A549 (cell line): Measurements from ENCODE around the gene PCNX1. TPM values are rescaled to one million over a fixed set of nuclear protein-coding genes. Genes with fewer than 3 reads are reported as not detected.

Experiments used
- ATAC-seq, 2 experiments: fragments of 200-7000 bp in 1 of 2; fragments of >200 bp in 1 of 2; cut with Nextera tagmentation in 1 of 2; cut with Tn5 transposase in 1 of 2; 3 replicates each; pipeline versions ENCODE4 v1.8.0 to v1.9.1; 2018 to 2020; ENCODE audit warnings: mild to moderate bottlenecking in 1 of 2, moderate library complexity in 1 of 2
- CTCF ChIA-PET: fragments of 300-600 bp; sonication (Branson Sonifier 250); formaldehyde crosslinking; extraction: SDS; loops from one replicate; lab custom pipeline; 2021; ENCODE audit warnings: antibody characterized with exemption, inconsistent platforms; lab: Yijun Ruan, JAX
- POLR2A ChIA-PET: fragments of 350-600 bp; formaldehyde crosslinking; extraction: SDS; loops from one replicate; lab custom pipeline; 2021; ENCODE audit warnings: antibody characterized with exemption, inconsistent platforms; lab: Yijun Ruan, JAX
- DNase-seq, 2 experiments: peaks; one replicate each; pipeline versions ENCODE4 v3.0.0 to v3.0.0-alpha.2; 2011 to 2016; ENCODE audit warnings: low read depth in 1 of 2, low spot score in 1 of 2
- FAIRE-seq: peaks from 2 replicates; lab custom pipeline; 2011; peaks lifted over from hg19 to GRCh38; lab: Jason Lieb, UNC
- H3K27ac ChIP-seq, 2 experiments: fragments of >200 bp; sonication (Bioruptor Twin); formaldehyde crosslinking; 3 replicates each; pipeline ENCODE4 v1.5.1; 2016 to 2017
- H3K4me1 ChIP-seq: fragments of >200 bp; sonication (Bioruptor Twin); formaldehyde crosslinking; 3 replicates; pipeline ENCODE4 v1.6.1; 2016
- H3K4me2 ChIP-seq: fragments of >200 bp; sonication (Bioruptor Twin); formaldehyde crosslinking; 3 replicates; pipeline ENCODE4 v1.6.1; 2016
- H3K4me3 ChIP-seq: fragments of >200 bp; sonication (Bioruptor Twin); formaldehyde crosslinking; 3 replicates; pipeline ENCODE4 v1.5.1; 2016
- H3K9me3 ChIP-seq: fragments of >200 bp; sonication (Bioruptor Twin); formaldehyde crosslinking; 3 replicates; pipeline ENCODE4 v1.6.1; 2016
- BHLHE40 ChIP-seq: IDR thresholded peaks from 2 replicates; pipeline ENCODE4 v1.6.1; 2012; ENCODE audit warnings: low read depth, low read length, inconsistent platforms
- CBX2 ChIP-seq: fragments of 200-600 bp; sonication (generic); IDR thresholded peaks from 2 replicates; pipeline ENCODE4 v1.6.1; 2016; ENCODE audit warnings: low read depth, mild to moderate bottlenecking, borderline replicate concordance
- CEBPB ChIP-seq, 2 experiments: fragments of >200 bp in 1 of 2; sonication (Bioruptor Twin) in 1 of 2; formaldehyde crosslinking in 1 of 2; IDR thresholded peaks; 2 replicates each; pipeline ENCODE4 v1.6.1; 2012 to 2016
- CHD2 ChIP-seq: fragments of 150-350 bp; IDR thresholded peaks from 2 replicates; pipeline ENCODE4 v1.6.1; 2014; ENCODE audit warnings: low read length; ENCODE audit not compliant: partially characterized antibody
- FOXS1 ChIP-seq: fragments of 250-450 bp; sonication (Bioruptor Pico); IDR thresholded peaks from 2 replicates; pipeline ENCODE4 v1.5.0; 2020; ENCODE audit warnings: mild to moderate bottlenecking, moderate library complexity
- GATA3 ChIP-seq: IDR thresholded peaks from 2 replicates; pipeline ENCODE4 v1.6.1; 2012; ENCODE audit warnings: borderline replicate concordance
- HOXB13 ChIP-seq: fragments of 250-450 bp; sonication (Bioruptor Pico); IDR thresholded peaks from 2 replicates; pipeline ENCODE4 v1.5.0; 2020; ENCODE audit warnings: low read depth, mild to moderate bottlenecking, moderate library complexity
- JUN ChIP-seq, 2 experiments: fragments of >200 bp; sonication (Bioruptor Twin); formaldehyde crosslinking; IDR thresholded peaks; 2 replicates in 1 of 2; 3 replicates in 1 of 2; pipeline ENCODE4 v1.6.1; 2016 to 2017
- MAFK ChIP-seq: fragments of 450-650 bp; IDR thresholded peaks from 2 replicates; pipeline ENCODE4 v1.6.1; 2014; ENCODE audit not compliant: partially characterized antibody
- MAZ ChIP-seq: fragments of 150-350 bp; IDR thresholded peaks from 2 replicates; pipeline ENCODE4 v1.6.1; 2014; ENCODE audit warnings: antibody characterized with exemption, low read depth, low read length, borderline replicate concordance
- NFE2L2 ChIP-seq: fragments of 150-350 bp; conservative IDR thresholded peaks from 2 replicates; pipeline ENCODE4 v1.6.1; 2014; ENCODE audit warnings: low read length
- NR3C1 ChIP-seq: fragments of >200 bp; sonication (Bioruptor Twin); formaldehyde crosslinking; IDR thresholded peaks from 3 replicates; pipeline ENCODE4 v1.6.1; 2017
- PHF8 ChIP-seq: fragments of 200-600 bp; sonication (generic); IDR thresholded peaks from 2 replicates; pipeline ENCODE4 v1.6.1; 2016; ENCODE audit warnings: low read depth, mild to moderate bottlenecking, antibody characterized with exemption, moderate library complexity, borderline replicate concordance
- POLR2A ChIP-seq: IDR thresholded peaks from 2 replicates; pipeline ENCODE4 v1.6.1; 2012; ENCODE audit warnings: mild to moderate bottlenecking, low read length
- RARB ChIP-seq: fragments of 250-450 bp; sonication (Bioruptor Pico); IDR thresholded peaks from 2 replicates; pipeline ENCODE4 v1.8.0; 2021; ENCODE audit warnings: mild to moderate bottlenecking, moderate library complexity
- SREBF2 ChIP-seq: fragments of 450-650 bp; IDR thresholded peaks from 2 replicates; pipeline ENCODE4 v1.6.1; 2014; ENCODE audit warnings: mild to moderate bottlenecking, moderate library complexity
- ZC3H11A ChIP-seq: fragments of 450-650 bp; IDR thresholded peaks from 2 replicates; pipeline ENCODE4 v1.6.1; 2014; ENCODE audit warnings: antibody characterized with exemption, mild to moderate bottlenecking
- ZNF302 ChIP-seq: fragments of 250-450 bp; sonication (Bioruptor Pico); IDR thresholded peaks from 2 replicates; pipeline ENCODE4 v1.9.0; 2021; ENCODE audit warnings: inconsistent platforms, mild to moderate bottlenecking, moderate library complexity
- ZSCAN20 ChIP-seq: fragments of 250-450 bp; sonication (Bioruptor Pico); IDR thresholded peaks from 2 replicates; pipeline ENCODE4 v1.8.0; 2022; ENCODE audit warnings: mild to moderate bottlenecking, moderate library complexity
- WGBS: methylation state at CpG from one replicate; pipeline ENCODE4 v1.1.6; 2017; ENCODE audit errors: missing lambda C conversion rate; 5-methylcytosine and 5-hydroxymethylcytosine counted together
- polyA plus RNA-seq, 4 experiments: library from polyadenylated mRNA; depleted of rRNA in 3 of 4; stranded (reverse); fragments of >200 nt; fragmentation: RNase III in 1 of 4; extraction: RNeasy Plus Mini Kit Qiagen cat#74134 plus additional on column Dnase treatment in 1 of 4; gene quantifications; 2 replicates in 3 of 4; 3 replicates in 1 of 4; pipeline ENCODE4 v1.2.3, GENCODE V29; 2011 to 2017
- TF ChIP-seq, protein P1 (sequence below): fragments of 150-350 bp; IDR thresholded peaks from 2 replicates; pipeline ENCODE4 v1.6.1; 2014; ENCODE audit warnings: low read depth, mild to moderate bottlenecking, low read length
- TF ChIP-seq, protein P2 (sequence below): fragments of 450-650 bp; IDR thresholded peaks from 2 replicates; pipeline ENCODE4 v1.6.1; 2014; ENCODE audit warnings: antibody characterized with exemption
- TF ChIP-seq, protein P3 (sequence below): fragments of 200-600 bp; sonication (generic); IDR thresholded peaks from 2 replicates; pipeline ENCODE4 v1.6.1; 2016; ENCODE audit warnings: antibody characterized with exemption, mild to moderate bottlenecking, moderate library complexity
- TF ChIP-seq, protein P4 (sequence below): fragments of 250-450 bp; sonication (Bioruptor Pico); IDR thresholded peaks from 2 replicates; pipeline ENCODE4 v1.5.0; 2020; ENCODE audit warnings: low read depth, mild to moderate bottlenecking, moderate library complexity
- TF ChIP-seq, protein P5 (sequence below): fragments of >200 bp; sonication (Bioruptor Twin); formaldehyde crosslinking; IDR thresholded peaks from 3 replicates; pipeline ENCODE4 v1.5.1; 2016

PCNX1 gene
- polyA plus RNA-seq, 2 of the 4 experiments (the other 2 are of a cell fraction): 10.4 to 45.0 TPM

DNA sequence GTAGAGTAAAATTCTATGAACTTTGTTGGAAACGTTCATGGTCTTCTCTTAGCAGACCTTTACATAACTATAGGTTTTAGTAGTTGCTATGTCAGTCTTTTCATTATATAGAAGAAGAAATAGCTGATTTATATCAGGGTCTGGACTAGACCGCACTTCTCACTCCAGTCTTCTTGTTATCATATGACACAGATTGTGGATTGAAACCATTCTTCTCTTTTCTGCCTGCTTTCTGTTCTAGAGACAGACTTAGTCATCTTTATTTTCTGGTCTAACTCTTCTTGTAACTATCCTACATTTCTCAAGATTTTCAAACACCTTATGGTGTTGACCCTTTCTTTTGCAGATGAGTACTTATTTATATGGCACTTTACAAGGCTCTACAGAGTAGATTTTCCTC is 55.7 kb downstream of the PCNX1 start:
- DNase-seq: no peak
- ATAC-seq: no peak
- H3K4me1 ChIP-seq: 0 out of 3 replicates have a peak, but pooled peaks cover 7% of the 10 kb centered on the region
- no peak overlapping the region for H3K4me3 ChIP-seq
- TF ChIP-seq POLR2A: no peak
- TF ChIP-seq, protein P1, sequence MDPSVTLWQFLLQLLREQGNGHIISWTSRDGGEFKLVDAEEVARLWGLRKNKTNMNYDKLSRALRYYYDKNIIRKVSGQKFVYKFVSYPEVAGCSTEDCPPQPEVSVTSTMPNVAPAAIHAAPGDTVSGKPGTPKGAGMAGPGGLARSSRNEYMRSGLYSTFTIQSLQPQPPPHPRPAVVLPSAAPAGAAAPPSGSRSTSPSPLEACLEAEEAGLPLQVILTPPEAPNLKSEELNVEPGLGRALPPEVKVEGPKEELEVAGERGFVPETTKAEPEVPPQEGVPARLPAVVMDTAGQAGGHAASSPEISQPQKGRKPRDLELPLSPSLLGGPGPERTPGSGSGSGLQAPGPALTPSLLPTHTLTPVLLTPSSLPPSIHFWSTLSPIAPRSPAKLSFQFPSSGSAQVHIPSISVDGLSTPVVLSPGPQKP: no peak
- TF ChIP-seq NR3C1: no peak
- TF ChIP-seq ZNF302 (CRISPR knock-in tag): no peak
- no peak for TF ChIP-seq ZC3H11A
- TF ChIP-seq BHLHE40: no peak
- TF ChIP-seq ZSCAN20 (CRISPR knock-in tag): no peak
- TF ChIP-seq, protein P2, sequence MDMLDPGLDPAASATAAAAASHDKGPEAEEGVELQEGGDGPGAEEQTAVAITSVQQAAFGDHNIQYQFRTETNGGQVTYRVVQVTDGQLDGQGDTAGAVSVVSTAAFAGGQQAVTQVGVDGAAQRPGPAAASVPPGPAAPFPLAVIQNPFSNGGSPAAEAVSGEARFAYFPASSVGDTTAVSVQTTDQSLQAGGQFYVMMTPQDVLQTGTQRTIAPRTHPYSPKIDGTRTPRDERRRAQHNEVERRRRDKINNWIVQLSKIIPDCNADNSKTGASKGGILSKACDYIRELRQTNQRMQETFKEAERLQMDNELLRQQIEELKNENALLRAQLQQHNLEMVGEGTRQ: no peak
- TF ChIP-seq HOXB13 (CRISPR knock-in tag): no peak
- TF ChIP-seq CHD2: no peak
- TF ChIP-seq, protein P3, sequence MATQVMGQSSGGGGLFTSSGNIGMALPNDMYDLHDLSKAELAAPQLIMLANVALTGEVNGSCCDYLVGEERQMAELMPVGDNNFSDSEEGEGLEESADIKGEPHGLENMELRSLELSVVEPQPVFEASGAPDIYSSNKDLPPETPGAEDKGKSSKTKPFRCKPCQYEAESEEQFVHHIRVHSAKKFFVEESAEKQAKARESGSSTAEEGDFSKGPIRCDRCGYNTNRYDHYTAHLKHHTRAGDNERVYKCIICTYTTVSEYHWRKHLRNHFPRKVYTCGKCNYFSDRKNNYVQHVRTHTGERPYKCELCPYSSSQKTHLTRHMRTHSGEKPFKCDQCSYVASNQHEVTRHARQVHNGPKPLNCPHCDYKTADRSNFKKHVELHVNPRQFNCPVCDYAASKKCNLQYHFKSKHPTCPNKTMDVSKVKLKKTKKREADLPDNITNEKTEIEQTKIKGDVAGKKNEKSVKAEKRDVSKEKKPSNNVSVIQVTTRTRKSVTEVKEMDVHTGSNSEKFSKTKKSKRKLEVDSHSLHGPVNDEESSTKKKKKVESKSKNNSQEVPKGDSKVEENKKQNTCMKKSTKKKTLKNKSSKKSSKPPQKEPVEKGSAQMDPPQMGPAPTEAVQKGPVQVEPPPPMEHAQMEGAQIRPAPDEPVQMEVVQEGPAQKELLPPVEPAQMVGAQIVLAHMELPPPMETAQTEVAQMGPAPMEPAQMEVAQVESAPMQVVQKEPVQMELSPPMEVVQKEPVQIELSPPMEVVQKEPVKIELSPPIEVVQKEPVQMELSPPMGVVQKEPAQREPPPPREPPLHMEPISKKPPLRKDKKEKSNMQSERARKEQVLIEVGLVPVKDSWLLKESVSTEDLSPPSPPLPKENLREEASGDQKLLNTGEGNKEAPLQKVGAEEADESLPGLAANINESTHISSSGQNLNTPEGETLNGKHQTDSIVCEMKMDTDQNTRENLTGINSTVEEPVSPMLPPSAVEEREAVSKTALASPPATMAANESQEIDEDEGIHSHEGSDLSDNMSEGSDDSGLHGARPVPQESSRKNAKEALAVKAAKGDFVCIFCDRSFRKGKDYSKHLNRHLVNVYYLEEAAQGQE: no peak
- TF ChIP-seq PHF8: no peak
- no peak overlapping the region for H3K27ac ChIP-seq
- H3K4me2 ChIP-seq: no peak overlapping the region
- POLR2A ChIA-PET: no interaction called here
- no peak for FAIRE-seq
- H3K9me3 ChIP-seq: no peaks in the 10 kb centered on the region
- CTCF ChIA-PET: no interaction called here
- 86% methylated on average over 2 of the region's 2 CpGs for WGBS

DNA sequence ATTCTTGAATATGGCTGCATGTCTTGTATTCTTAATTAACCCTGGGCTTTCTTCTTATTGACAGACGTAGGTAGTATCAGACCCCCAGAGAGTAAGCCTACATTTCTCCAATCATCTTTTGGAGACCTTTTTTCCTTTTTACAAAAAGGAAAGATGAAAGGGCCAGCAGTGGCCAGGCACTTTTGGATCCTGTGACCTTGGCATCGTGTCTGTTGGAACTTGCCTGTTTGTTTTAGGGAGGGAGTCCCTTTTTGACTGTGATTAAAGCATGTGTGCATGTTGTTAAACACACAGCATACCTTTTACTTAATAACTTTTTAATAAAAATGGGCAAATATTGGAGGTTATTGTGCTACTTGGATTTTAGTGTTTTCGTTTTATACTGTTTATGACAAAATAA is 57.2 kb downstream of the PCNX1 start:
- FAIRE-seq (no peak), ATAC-seq (no peak), DNase-seq (no peak)
- no peak overlapping the region for H3K4me3 ChIP-seq
- 0 out of 3 replicates have a peak, but pooled peaks cover 7% of the 10 kb centered on the region for H3K4me1 ChIP-seq
- WGBS: 80% methylated on average over 3 of the region's 3 CpGs
- POLR2A ChIA-PET: no interaction called here
- no peak overlapping the region for H3K27ac ChIP-seq
- TF ChIP-seq ZSCAN20 (CRISPR knock-in tag): no peak
- TF ChIP-seq NFE2L2: no peak
- TF ChIP-seq, protein P4, sequence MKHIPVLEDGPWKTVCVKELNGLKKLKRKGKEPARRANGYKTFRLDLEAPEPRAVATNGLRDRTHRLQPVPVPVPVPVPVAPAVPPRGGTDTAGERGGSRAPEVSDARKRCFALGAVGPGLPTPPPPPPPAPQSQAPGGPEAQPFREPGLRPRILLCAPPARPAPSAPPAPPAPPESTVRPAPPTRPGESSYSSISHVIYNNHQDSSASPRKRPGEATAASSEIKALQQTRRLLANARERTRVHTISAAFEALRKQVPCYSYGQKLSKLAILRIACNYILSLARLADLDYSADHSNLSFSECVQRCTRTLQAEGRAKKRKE (CRISPR knock-in tag): no peak
- no peak for TF ChIP-seq JUN (IDR thresholded peaks at IDR 0.05)
- no peak for TF ChIP-seq RARB (CRISPR knock-in tag)
- no peak for TF ChIP-seq SREBF2
- no peak for TF ChIP-seq ZNF302 (CRISPR knock-in tag)
- TF ChIP-seq FOXS1 (CRISPR knock-in tag): no peak
- TF ChIP-seq CEBPB (IDR thresholded peaks at IDR 0.05): no peak
- TF ChIP-seq GATA3: no peak
- TF ChIP-seq, protein P5, sequence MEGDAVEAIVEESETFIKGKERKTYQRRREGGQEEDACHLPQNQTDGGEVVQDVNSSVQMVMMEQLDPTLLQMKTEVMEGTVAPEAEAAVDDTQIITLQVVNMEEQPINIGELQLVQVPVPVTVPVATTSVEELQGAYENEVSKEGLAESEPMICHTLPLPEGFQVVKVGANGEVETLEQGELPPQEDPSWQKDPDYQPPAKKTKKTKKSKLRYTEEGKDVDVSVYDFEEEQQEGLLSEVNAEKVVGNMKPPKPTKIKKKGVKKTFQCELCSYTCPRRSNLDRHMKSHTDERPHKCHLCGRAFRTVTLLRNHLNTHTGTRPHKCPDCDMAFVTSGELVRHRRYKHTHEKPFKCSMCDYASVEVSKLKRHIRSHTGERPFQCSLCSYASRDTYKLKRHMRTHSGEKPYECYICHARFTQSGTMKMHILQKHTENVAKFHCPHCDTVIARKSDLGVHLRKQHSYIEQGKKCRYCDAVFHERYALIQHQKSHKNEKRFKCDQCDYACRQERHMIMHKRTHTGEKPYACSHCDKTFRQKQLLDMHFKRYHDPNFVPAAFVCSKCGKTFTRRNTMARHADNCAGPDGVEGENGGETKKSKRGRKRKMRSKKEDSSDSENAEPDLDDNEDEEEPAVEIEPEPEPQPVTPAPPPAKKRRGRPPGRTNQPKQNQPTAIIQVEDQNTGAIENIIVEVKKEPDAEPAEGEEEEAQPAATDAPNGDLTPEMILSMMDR: no peak
- no peak for TF ChIP-seq MAFK
- no peak for TF ChIP-seq MAZ
- no peak for TF ChIP-seq CBX2
- no peaks in the 10 kb centered on the region for H3K9me3 ChIP-seq
- CTCF ChIA-PET: no interaction called here
- H3K4me2 ChIP-seq: no peak overlapping the region
